Mesenchymal stem cell (in vitro differentiated cells and primary cell): ENCODE data around the gene RNF138.

Source experiments
- DNase-seq: peaks from one replicate; pipeline ENCODE4 v3.0.0-alpha.2; 2013
- H2AFZ ChIP-seq: one replicate; pipeline ENCODE4 v1.6.1; 2013; ENCODE audit warnings: low read depth, mild to moderate bottlenecking, control low read depth, inconsistent platforms, low read length, moderate library complexity
- H2AK5ac ChIP-seq: 2 replicates; pipeline ENCODE4 v1.6.1; 2013; ENCODE audit warnings: low read length, moderate library complexity, mild to moderate bottlenecking, inconsistent platforms; ENCODE audit not compliant: severe bottlenecking
- H2BK120ac ChIP-seq: one replicate; pipeline ENCODE4 v1.6.1; 2013; ENCODE audit warnings: low read depth, mild to moderate bottlenecking, inconsistent platforms, low read length, moderate library complexity
- H2BK12ac ChIP-seq, 2 experiments: one replicate each; pipeline ENCODE4 v1.6.1; 2013; ENCODE audit warnings: inconsistent platforms in 2 of 2, low read length in 2 of 2, mild to moderate bottlenecking in 2 of 2, moderate library complexity in 2 of 2, control low read depth in 1 of 2
- H2BK15ac ChIP-seq: one replicate; pipeline ENCODE4 v1.6.1; 2013; ENCODE audit warnings: mild to moderate bottlenecking, low read depth, inconsistent platforms; ENCODE audit not compliant: poor library complexity, severe bottlenecking
- H2BK5ac ChIP-seq: 2 replicates; pipeline ENCODE4 v1.6.1; 2013; ENCODE audit warnings: low read depth, mild to moderate bottlenecking, low read length, control low read depth, inconsistent platforms; ENCODE audit not compliant: poor library complexity, severe bottlenecking
- H3K14ac ChIP-seq, 2 experiments: one replicate each; pipeline ENCODE4 v1.6.1; 2013; ENCODE audit warnings: inconsistent platforms in 2 of 2, low read length in 2 of 2, control low read depth in 1 of 2, mild to moderate bottlenecking in 1 of 2, moderate library complexity in 1 of 2
- H3K18ac ChIP-seq, 2 experiments: one replicate each; pipeline ENCODE4 v1.6.1; 2013; ENCODE audit warnings: inconsistent platforms in 2 of 2, low read length in 2 of 2, control low read depth in 1 of 2, low read depth in 1 of 2, mild to moderate bottlenecking in 1 of 2
- H3K23ac ChIP-seq, 2 experiments: one replicate each; pipeline ENCODE4 v1.6.1; 2013; ENCODE audit warnings: inconsistent platforms in 2 of 2, low read length in 2 of 2, mild to moderate bottlenecking in 2 of 2, moderate library complexity in 2 of 2, control low read depth in 1 of 2
- H3K27ac ChIP-seq: 2 replicates; pipeline ENCODE4 v1.5.1; 2013; ENCODE audit warnings: mild to moderate bottlenecking, moderate library complexity, low read length, control low read depth, inconsistent platforms; ENCODE audit not compliant: poor library complexity, severe bottlenecking
- H3K27me3 ChIP-seq, 2 experiments: 2 replicates each; pipeline versions ENCODE4 v1.6.1 to v1.7.0; 2013; ENCODE audit warnings: low read length in 2 of 2, mild to moderate bottlenecking in 2 of 2, moderate library complexity in 2 of 2, control low read depth in 1 of 2, inconsistent platforms in 1 of 2; ENCODE audit not compliant: control insufficient read depth in 1 of 2, insufficient read depth in 1 of 2
- H3K36me3 ChIP-seq, 2 experiments: 2 replicates each; pipeline versions ENCODE4 v1.6.1 to v1.7.0; 2013; ENCODE audit warnings: low read length in 2 of 2, control low read depth in 1 of 2, inconsistent platforms in 1 of 2, low read depth in 1 of 2, mild to moderate bottlenecking in 1 of 2; ENCODE audit not compliant: insufficient read depth in 2 of 2, control insufficient read depth in 1 of 2
- H3K4ac ChIP-seq, 2 experiments: one replicate each; pipeline ENCODE4 v1.6.1; 2013; ENCODE audit warnings: inconsistent platforms in 2 of 2, low read length in 2 of 2, mild to moderate bottlenecking in 2 of 2, moderate library complexity in 2 of 2, control low read depth in 1 of 2, low read depth in 1 of 2
- H3K4me1 ChIP-seq: 2 replicates; pipeline ENCODE4 v1.6.1; 2013; ENCODE audit warnings: low read depth, low read length, control low read depth; ENCODE audit not compliant: control insufficient read depth, insufficient read depth
- H3K4me2 ChIP-seq: 2 replicates; pipeline ENCODE4 v1.6.1; 2013; ENCODE audit warnings: low read length, mild to moderate bottlenecking, inconsistent platforms; ENCODE audit not compliant: poor library complexity, severe bottlenecking
- H3K4me3 ChIP-seq, 2 experiments: 2 replicates each; pipeline versions ENCODE4 v1.5.1 to v1.7.0; 2013; ENCODE audit warnings: low read length in 2 of 2, mild to moderate bottlenecking in 2 of 2, control low read depth in 1 of 2, low read depth in 1 of 2; ENCODE audit not compliant: insufficient read depth in 1 of 2
- H3K79me1 ChIP-seq: replicated peaks from 2 replicates; pipeline ENCODE4 v1.6.1; 2013; ENCODE audit warnings: mild to moderate bottlenecking, control low read depth, low read length, inconsistent platforms; ENCODE audit not compliant: poor library complexity, severe bottlenecking
- H3K9ac ChIP-seq: 2 replicates; pipeline ENCODE4 v1.7.0; 2013; ENCODE audit warnings: mild to moderate bottlenecking, low read length, moderate library complexity
- H3K9me3 ChIP-seq: 2 replicates; pipeline ENCODE4 v1.7.0; 2013; ENCODE audit warnings: mild to moderate bottlenecking, low read length; ENCODE audit not compliant: control insufficient read depth
- H4K8ac ChIP-seq: one replicate; pipeline ENCODE4 v1.6.1; 2013; ENCODE audit warnings: inconsistent platforms, mild to moderate bottlenecking, low read length, moderate library complexity
- H4K91ac ChIP-seq: one replicate; pipeline ENCODE4 v1.6.1; 2013; ENCODE audit warnings: mild to moderate bottlenecking, low read length, inconsistent platforms
- WGBS: methylation state at CpG from one replicate; pipeline ENCODE4 v1.1.7; 2013; ENCODE audit warnings: mixed read lengths; 5-methylcytosine and 5-hydroxymethylcytosine counted together

The RNF138 gene

GRCh38 chr18:32139835-32140283, 48.2 kb downstream of the RNF138 start:
- no peak overlapping the region for H2BK15ac ChIP-seq
- no peak overlapping the region for H3K4me3 ChIP-seq
- no peak for DNase-seq
- H3K36me3 ChIP-seq = no peaks in the 10 kb centered on the region
- no peak overlapping the region for H2BK12ac ChIP-seq
- H4K8ac ChIP-seq = no peak overlapping the region
- H3K18ac ChIP-seq = no peak overlapping the region
- H3K27ac ChIP-seq = no peak overlapping the region
- H2BK120ac ChIP-seq = no peak overlapping the region
- H3K79me1 ChIP-seq = no peaks in the 10 kb centered on the region
- no peak overlapping the region for H3K14ac ChIP-seq
- H3K9me3 ChIP-seq = no peaks in the 10 kb centered on the region
- no peak overlapping the region for H2AK5ac ChIP-seq
- H3K23ac ChIP-seq = no peak overlapping the region
- H3K4me2 ChIP-seq = no peak overlapping the region
- no peak overlapping the region for H2BK5ac ChIP-seq
- WGBS = 98% methylated on average over 24 of the region's 24 CpGs
- H3K27me3 ChIP-seq = no peaks in the 10 kb centered on the region
- H2AFZ ChIP-seq = no peak overlapping the region
- H3K9ac ChIP-seq = no peak overlapping the region
- H3K4ac ChIP-seq = no peak overlapping the region
- no peaks in the 10 kb centered on the region for H3K4me1 ChIP-seq
- no peak overlapping the region for H4K91ac ChIP-seq

GRCh38 chr18:32148185-32148870, 56.7 kb downstream of the RNF138 start:
- no CpG with 5 or more reads among the region's 2 CpGs for WGBS
- Histone ChIP-seq H3K23ac (no peak overlapping the region), H2AFZ (no peak overlapping the region), H4K8ac (no peak overlapping the region), H3K36me3 (no peaks in the 10 kb centered on the region), H2AK5ac (no peak overlapping the region), H3K79me1 (no peaks in the 10 kb centered on the region), H3K4me3 (no peak overlapping the region), H2BK5ac (no peak overlapping the region), H4K91ac (no peak overlapping the region), H3K4me2 (no peak overlapping the region), H3K4me1 (no peaks in the 10 kb centered on the region), H3K9me3 (peaks cover 9% of the 10 kb centered on the region), H3K4ac (no peak overlapping the region), H3K14ac (no peak overlapping the region), H3K18ac (no peak overlapping the region), H2BK12ac (no peak overlapping the region), H2BK120ac (no peak overlapping the region), H3K9ac (no peak overlapping the region), H2BK15ac (no peak overlapping the region), H3K27me3 (no peaks in the 10 kb centered on the region), H3K27ac (no peak overlapping the region)
- DNase-seq = no peak

GRCh38 chr18:32152705-32153448, 61.2 kb downstream of the RNF138 start:
- Histone ChIP-seq H2BK5ac (no peak overlapping the region), H2BK120ac (no peak overlapping the region), H3K9me3 (peaks cover 9% of the 10 kb centered on the region), H4K8ac (no peak overlapping the region), H3K18ac (no peak overlapping the region), H2AFZ (no peak overlapping the region), H2AK5ac (no peak overlapping the region), H3K4ac (no peak overlapping the region), H2BK15ac (no peak overlapping the region), H3K36me3 (no peaks in the 10 kb centered on the region), H3K4me1 (no peaks in the 10 kb centered on the region), H3K23ac (no peak overlapping the region), H4K91ac (no peak overlapping the region), H3K4me3 (no peak overlapping the region), H3K27ac (no peak overlapping the region), H3K4me2 (no peak overlapping the region), H3K14ac (no peak overlapping the region), H2BK12ac (no peak overlapping the region), H3K79me1 (no peaks in the 10 kb centered on the region), H3K27me3 (no peaks in the 10 kb centered on the region), H3K9ac (no peak overlapping the region)
- no peak for DNase-seq
- 77% methylated on average over 2 of the region's 5 CpGs for WGBS

- H2AK5ac ChIP-seq = no peak overlapping the region
- no peak overlapping the region for H3K9ac ChIP-seq
- no peak overlapping the region for H2BK120ac ChIP-seq
- no peaks in the 10 kb centered on the region for H3K4me1 ChIP-seq
- H3K27ac ChIP-seq = no peak overlapping the region
- H3K27me3 ChIP-seq = no peaks in the 10 kb centered on the region
- H3K79me1 ChIP-seq = no peaks in the 10 kb centered on the region
- H3K4me2 ChIP-seq = no peak overlapping the region
- H3K4me3 ChIP-seq = no peak overlapping the region
- DNase-seq = no peak
- no peak overlapping the region for H2AFZ ChIP-seq
- no peak overlapping the region for H2BK15ac ChIP-seq
- H3K4ac ChIP-seq = no peak overlapping the region
- no peaks in the 10 kb centered on the region for H3K9me3 ChIP-seq
- no peaks in the 10 kb centered on the region for H3K36me3 ChIP-seq
- no peak overlapping the region for H2BK12ac ChIP-seq
- H3K23ac ChIP-seq = no peak overlapping the region
- no peak overlapping the region for H3K14ac ChIP-seq
- no peak overlapping the region for H4K91ac ChIP-seq
- H3K18ac ChIP-seq = no peak overlapping the region
- H2BK5ac ChIP-seq = no peak overlapping the region
- H4K8ac ChIP-seq = no peak overlapping the region
Observed at GRCh38 chr18:32156855-32157254, 65.2 kb downstream of the RNF138 start.
